ENCODE results near the gene IGSF6. TPM values are rescaled to one million over a fixed set of nuclear protein-coding genes. Genes with fewer than 3 reads are reported as not detected.

The IGSF6 gene
- total and polyA plus RNA-seq, 2 of the 13 experiments (the other 11 are each of a cell fraction or from before 2014, with no cell fraction given): not detected

DNA sequence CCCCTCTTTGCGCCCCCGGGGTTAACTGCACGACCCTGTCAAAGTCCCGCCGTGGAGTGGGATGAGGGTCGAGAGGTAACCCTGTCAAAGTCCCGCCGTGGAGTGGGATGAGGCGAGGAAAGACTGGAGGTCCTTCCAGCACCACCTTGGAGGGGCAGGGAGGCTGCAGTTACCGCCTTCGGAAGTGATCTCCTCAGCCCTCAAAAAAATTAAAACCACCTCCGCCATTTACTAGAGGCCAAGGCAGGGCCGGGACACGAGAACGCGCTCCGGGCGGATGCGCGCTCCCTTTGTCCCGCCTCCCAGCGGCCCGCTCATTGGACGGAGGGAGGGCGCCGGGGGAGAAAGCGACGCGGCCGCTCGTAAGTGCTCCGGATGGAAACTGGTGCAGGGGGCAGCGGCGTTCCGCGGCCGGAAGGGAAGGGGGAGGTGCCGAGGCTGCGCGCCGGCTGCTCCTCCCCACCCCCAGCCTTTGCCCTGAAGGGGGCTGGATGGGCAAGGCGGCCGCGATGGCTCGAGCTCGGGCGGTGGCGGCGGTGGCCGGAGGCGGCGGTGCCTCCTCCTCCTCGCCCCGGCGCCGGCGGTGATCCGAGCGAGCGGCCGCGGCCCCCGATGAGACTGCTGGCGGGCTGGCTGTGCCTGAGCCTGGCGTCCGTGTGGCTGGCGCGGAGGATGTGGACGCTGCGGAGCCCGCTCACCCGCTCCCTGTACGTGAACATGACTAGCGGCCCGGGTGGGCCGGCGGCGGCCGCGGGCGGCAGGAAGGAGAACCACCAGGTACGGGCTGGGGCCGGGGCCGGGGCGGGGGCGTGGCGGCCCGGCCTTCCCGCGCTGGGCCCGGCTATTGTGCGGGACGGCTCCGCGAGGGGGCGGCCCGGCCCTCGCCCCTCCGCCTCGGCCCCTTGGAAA is 53.0 kb downstream of the IGSF6 start, which contains the start of gene METTL9 (continued):
- TF ChIP-seq, protein P1, sequence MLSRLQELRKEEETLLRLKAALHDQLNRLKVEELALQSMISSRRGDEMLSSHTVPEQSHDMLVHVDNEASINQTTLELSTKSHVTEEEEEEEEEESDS (CRISPR knock-in tag; IDR thresholded peaks at IDR 0.05; ENCODE audit: borderline replicate concordance): peak; percentile 95
- peak; percentile 100 for TF ChIP-seq ZGPAT (CRISPR knock-in tag; IDR thresholded peaks at IDR 0.05)
- peak; percentile 79 for TF ChIP-seq ZBTB21 (CRISPR knock-in tag; IDR thresholded peaks at IDR 0.05)
- peak; percentile 66; the same call in 1 of the 2 replicates for TF ChIP-seq KLF15 (CRISPR knock-in tag; IDR thresholded peaks at IDR 0.05; ENCODE audit: borderline replicate concordance)
- no peak; the same call in 1 of the 2 replicates for TF ChIP-seq ZNF660 (CRISPR knock-in tag; IDR thresholded peaks at IDR 0.05; ENCODE audit: borderline replicate concordance, low read depth)
- TF ChIP-seq HDAC6 (IDR thresholded peaks at IDR 0.05; ENCODE audit: low read depth, low read length): no peak
- peak; percentile 25; the same call in 1 of the 2 replicates for TF ChIP-seq TCF7 (IDR thresholded peaks at IDR 0.05; ENCODE audit: low read depth)
- TF ChIP-seq ZFP36L2 (CRISPR knock-in tag; IDR thresholded peaks at IDR 0.05): no peak
- TF ChIP-seq ZNF207 (IDR thresholded peaks at IDR 0.05; ENCODE audit: borderline replicate concordance): no peak
- peak; percentile 70; the same call in 1 of the 2 replicates for TF ChIP-seq ZNF800 (CRISPR knock-in tag; IDR thresholded peaks at IDR 0.05)
- peak in 1 of 2 experiments; percentile 100; a peak in 2 of 4 replicates for TF ChIP-seq KLF16 (CRISPR knock-in tag; IDR thresholded peaks at IDR 0.05)
- peak; percentile 99 for TF ChIP-seq MTF2 (CRISPR knock-in tag; IDR thresholded peaks at IDR 0.05; ENCODE audit: borderline replicate concordance)
- TF ChIP-seq, protein P2, sequence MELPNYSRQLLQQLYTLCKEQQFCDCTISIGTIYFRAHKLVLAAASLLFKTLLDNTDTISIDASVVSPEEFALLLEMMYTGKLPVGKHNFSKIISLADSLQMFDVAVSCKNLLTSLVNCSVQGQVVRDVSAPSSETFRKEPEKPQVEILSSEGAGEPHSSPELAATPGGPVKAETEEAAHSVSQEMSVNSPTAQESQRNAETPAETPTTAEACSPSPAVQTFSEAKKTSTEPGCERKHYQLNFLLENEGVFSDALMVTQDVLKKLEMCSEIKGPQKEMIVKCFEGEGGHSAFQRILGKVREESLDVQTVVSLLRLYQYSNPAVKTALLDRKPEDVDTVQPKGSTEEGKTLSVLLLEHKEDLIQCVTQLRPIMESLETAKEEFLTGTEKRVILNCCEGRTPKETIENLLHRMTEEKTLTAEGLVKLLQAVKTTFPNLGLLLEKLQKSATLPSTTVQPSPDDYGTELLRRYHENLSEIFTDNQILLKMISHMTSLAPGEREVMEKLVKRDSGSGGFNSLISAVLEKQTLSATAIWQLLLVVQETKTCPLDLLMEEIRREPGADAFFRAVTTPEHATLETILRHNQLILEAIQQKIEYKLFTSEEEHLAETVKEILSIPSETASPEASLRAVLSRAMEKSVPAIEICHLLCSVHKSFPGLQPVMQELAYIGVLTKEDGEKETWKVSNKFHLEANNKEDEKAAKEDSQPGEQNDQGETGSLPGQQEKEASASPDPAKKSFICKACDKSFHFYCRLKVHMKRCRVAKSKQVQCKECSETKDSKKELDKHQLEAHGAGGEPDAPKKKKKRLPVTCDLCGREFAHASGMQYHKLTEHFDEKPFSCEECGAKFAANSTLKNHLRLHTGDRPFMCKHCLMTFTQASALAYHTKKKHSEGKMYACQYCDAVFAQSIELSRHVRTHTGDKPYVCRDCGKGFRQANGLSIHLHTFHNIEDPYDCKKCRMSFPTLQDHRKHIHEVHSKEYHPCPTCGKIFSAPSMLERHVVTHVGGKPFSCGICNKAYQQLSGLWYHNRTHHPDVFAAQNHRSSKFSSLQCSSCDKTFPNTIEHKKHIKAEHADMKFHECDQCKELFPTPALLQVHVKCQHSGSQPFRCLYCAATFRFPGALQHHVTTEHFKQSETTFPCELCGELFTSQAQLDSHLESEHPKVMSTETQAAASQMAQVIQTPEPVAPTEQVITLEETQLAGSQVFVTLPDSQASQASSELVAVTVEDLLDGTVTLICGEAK (IDR thresholded peaks at IDR 0.05): peak; percentile 96
- TF ChIP-seq, protein P2 (CRISPR knock-in tag; IDR thresholded peaks at IDR 0.05): peak; percentile 94
- peak; percentile 97 for TF ChIP-seq HNRNPUL1 (IDR thresholded peaks at IDR 0.05; ENCODE audit: low read depth, low read length)
